ENCODE data around the gene PTPN23.

DNA sequence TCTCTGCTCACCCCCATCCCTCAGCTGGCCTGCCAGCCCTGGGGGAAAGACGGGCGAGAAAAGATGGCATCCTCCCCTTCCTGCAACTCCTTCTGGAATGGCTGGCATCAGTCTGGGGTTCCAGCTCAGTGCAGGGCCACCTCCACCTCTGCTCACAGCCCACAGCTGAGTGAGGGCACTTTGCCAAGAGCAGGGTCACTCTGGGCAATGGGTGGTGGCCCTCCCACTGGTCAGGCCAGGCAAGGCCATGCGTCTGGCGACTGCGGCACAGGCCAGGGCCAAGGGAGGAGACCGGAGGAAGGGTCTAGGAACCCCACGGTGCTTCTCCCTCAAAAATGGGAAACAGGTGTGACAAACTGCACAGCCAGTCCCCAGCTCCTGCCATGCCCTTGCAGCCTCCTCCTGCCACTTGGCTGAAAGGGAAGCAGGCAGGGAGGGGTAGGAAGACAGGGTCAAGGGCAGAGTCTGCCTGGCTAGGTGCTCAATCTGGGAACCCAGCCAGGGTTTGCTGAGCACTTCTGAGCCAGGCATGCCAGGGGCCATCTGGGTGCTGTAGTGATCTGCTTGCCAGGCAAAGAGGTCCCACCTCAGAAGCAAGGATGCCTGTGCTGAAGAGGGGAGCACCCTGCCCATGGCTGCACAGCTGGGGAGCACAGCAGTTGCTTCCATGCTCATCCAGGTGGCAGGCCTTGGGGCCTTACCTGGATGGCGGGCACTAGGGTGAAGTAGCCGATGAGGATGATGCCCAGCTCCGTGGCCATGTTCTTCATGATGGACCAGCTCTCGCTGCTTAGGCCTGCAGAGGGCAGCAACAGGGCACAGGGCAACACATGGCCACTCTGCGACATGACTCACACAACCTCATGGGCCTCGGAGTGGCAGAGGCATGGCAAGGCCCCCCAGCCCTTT is 41.2 kb downstream of the PTPN23 start:
- TF ChIP-seq POLR2A (IDR thresholded peaks at IDR 0.05) (no peak), EP300 (IDR thresholded peaks at IDR 0.05) (no peak)
- TF ChIP-seq, protein P1, sequence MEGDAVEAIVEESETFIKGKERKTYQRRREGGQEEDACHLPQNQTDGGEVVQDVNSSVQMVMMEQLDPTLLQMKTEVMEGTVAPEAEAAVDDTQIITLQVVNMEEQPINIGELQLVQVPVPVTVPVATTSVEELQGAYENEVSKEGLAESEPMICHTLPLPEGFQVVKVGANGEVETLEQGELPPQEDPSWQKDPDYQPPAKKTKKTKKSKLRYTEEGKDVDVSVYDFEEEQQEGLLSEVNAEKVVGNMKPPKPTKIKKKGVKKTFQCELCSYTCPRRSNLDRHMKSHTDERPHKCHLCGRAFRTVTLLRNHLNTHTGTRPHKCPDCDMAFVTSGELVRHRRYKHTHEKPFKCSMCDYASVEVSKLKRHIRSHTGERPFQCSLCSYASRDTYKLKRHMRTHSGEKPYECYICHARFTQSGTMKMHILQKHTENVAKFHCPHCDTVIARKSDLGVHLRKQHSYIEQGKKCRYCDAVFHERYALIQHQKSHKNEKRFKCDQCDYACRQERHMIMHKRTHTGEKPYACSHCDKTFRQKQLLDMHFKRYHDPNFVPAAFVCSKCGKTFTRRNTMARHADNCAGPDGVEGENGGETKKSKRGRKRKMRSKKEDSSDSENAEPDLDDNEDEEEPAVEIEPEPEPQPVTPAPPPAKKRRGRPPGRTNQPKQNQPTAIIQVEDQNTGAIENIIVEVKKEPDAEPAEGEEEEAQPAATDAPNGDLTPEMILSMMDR (IDR thresholded peaks at IDR 0.05), result no peak
